Calu3 (cell line): ENCODE measurements around the gene HEBP2. TPM values are rescaled to one million over a fixed set of nuclear protein-coding genes. Genes with fewer than 3 reads are reported as not detected.

Experiments
- BruUV-seq: library from RNA; stranded (reverse); fragments of 400-500 nt; replicated peaks from 2 replicates; lab custom pipeline; 2021; lab: Mats Ljungman, UMichigan
- CTCF ChIA-PET: fragments of 300-600 bp; sonication (Branson Sonifier 250); formaldehyde crosslinking; loops from one replicate; lab custom pipeline; 2022; ENCODE audit warnings: antibody characterized with exemption; lab: Charles Lee
- DNase-seq: peaks from one replicate; pipeline ENCODE4 v3.0.0; 2022
- H3K27ac Mint-ChIP-seq: one replicate; pipeline ENCODE4 v1.8.0; 2022; ENCODE audit warnings: mixed read lengths; ENCODE audit not compliant: unreplicated experiment
- H3K27me3 Mint-ChIP-seq: one replicate; pipeline ENCODE4 v1.8.0; 2022; ENCODE audit warnings: mixed read lengths; ENCODE audit not compliant: unreplicated experiment
- H3K36me3 Mint-ChIP-seq: one replicate; pipeline ENCODE4 v1.8.0; 2022; ENCODE audit warnings: mild to moderate bottlenecking, moderate library complexity, mixed read lengths; ENCODE audit not compliant: insufficient read depth, unreplicated experiment
- H3K4me1 Mint-ChIP-seq: one replicate; pipeline ENCODE4 v1.8.0; 2022; ENCODE audit warnings: mild to moderate bottlenecking, low read depth, mixed read lengths; ENCODE audit not compliant: unreplicated experiment
- H3K4me3 Mint-ChIP-seq: one replicate; pipeline ENCODE4 v1.8.0; 2022; ENCODE audit warnings: mild to moderate bottlenecking, low read depth, moderate library complexity, mixed read lengths; ENCODE audit not compliant: unreplicated experiment
- H3K9me3 Mint-ChIP-seq: one replicate; pipeline ENCODE4 v1.8.0; 2022; ENCODE audit warnings: low read depth, mixed read lengths; ENCODE audit not compliant: unreplicated experiment
- intact Hi-C: fragments of 100-400 bp; cut with micrococcal nuclease; formaldehyde crosslinking; loops from one replicate; pipeline ENCODE4 v1.10.0; 2022; ENCODE audit not compliant: unreplicated experiment
- total RNA-seq: library from RNA; stranded (reverse); gene quantifications from 2 replicates; pipeline ENCODE4 v1.2.3, GENCODE V29; 2022
- TF ChIP-seq, protein P1 (sequence below): fragments of 200-600 bp; IDR thresholded peaks from one replicate; pipeline ENCODE4 v1.8.0; 2022; ENCODE audit warnings: antibody characterized with exemption; ENCODE audit not compliant: unreplicated experiment

HEBP2 gene
- total RNA-seq, 1 experiment from 2014 or later, result 33.4 TPM

DNA sequence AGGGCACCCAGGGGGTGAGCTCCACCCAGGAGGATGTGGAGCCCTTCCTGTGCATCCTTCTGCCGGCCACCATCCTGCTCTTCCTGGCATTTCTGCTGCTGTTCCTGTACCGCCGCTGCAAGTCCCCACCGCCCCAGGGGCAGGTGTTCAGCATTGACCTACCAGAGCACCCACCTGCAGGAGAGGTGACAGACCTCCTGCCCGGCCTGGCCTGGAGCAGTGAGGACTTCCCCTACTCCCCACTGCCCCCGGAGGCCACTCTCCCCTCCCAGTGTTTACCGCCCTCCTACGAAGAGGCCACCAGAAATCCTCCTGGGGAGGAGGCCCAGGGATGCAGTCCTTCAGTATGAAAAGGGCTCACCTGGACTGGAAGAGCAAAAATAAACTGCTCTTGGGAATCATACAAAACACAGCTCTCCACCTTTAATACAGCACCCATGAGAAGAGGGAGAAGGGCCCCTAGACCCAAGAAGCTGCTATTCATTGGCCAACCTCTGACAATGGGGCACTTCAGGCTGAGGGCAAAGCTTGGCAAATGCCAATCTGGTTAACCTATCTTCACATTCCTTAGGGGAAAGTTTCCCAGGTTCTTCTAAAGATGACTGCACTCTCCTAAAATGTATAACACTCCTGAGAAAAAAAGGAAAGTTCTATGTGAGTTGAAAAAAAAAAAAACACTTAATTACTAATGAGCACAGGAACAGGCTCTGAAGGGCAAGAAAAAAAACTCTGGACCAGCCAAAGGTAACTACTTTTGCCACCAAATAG lies 21.3 kb upstream of the HEBP2 start:
- no peaks in the 10 kb centered on the region for H3K4me1 Mint-ChIP-seq
- TF ChIP-seq, protein P1, sequence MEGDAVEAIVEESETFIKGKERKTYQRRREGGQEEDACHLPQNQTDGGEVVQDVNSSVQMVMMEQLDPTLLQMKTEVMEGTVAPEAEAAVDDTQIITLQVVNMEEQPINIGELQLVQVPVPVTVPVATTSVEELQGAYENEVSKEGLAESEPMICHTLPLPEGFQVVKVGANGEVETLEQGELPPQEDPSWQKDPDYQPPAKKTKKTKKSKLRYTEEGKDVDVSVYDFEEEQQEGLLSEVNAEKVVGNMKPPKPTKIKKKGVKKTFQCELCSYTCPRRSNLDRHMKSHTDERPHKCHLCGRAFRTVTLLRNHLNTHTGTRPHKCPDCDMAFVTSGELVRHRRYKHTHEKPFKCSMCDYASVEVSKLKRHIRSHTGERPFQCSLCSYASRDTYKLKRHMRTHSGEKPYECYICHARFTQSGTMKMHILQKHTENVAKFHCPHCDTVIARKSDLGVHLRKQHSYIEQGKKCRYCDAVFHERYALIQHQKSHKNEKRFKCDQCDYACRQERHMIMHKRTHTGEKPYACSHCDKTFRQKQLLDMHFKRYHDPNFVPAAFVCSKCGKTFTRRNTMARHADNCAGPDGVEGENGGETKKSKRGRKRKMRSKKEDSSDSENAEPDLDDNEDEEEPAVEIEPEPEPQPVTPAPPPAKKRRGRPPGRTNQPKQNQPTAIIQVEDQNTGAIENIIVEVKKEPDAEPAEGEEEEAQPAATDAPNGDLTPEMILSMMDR, result no peak
- no peaks in the 10 kb centered on the region for H3K36me3 Mint-ChIP-seq
- H3K27ac Mint-ChIP-seq, result no peak overlapping the region
- no peaks in the 10 kb centered on the region for H3K9me3 Mint-ChIP-seq
- H3K4me3 Mint-ChIP-seq, result no peak overlapping the region
- BruUV-seq, result no TSS peak
- no peaks in the 10 kb centered on the region for H3K27me3 Mint-ChIP-seq
- intact Hi-C loops, result no loop called here
- CTCF ChIA-PET, result interaction anchor here (0.7 kb wide), 1 partner anchor 120 kb away, joined by 3 read pairs; no protein-coding TSS in a partner anchor
- DNase-seq, result no peak

DNA sequence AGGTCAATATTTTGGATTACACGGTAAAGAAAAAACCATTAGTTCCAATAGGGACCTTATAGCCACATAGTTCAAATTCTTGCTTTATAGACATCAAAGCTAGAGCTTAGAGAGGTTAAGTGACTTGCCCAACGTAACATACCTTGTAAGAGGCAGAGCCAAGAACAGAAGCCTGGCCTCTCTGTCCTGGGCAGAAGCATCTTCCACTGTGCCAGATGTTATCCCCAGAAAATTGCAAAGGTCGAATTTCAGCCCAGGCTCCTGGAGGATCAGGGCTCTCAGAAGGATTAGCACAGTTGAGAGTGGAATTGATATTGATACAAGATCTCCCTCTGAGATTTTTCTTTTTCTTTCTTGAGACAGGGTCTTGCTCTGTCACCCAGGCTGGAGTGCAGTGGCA lies 20.2 kb upstream of the HEBP2 start:
- no peak for DNase-seq
- no peaks in the 10 kb centered on the region for H3K4me1 Mint-ChIP-seq
- no TSS peak for BruUV-seq
- no peak overlapping the region for H3K4me3 Mint-ChIP-seq
- H3K36me3 Mint-ChIP-seq, result no peaks in the 10 kb centered on the region
- no peaks in the 10 kb centered on the region for H3K27me3 Mint-ChIP-seq
- intact Hi-C loops, result no loop called here
- no peak overlapping the region for H3K27ac Mint-ChIP-seq
- no peaks in the 10 kb centered on the region for H3K9me3 Mint-ChIP-seq
- TF ChIP-seq, protein P1, result no peak
- CTCF ChIA-PET, result no interaction called here

DNA sequence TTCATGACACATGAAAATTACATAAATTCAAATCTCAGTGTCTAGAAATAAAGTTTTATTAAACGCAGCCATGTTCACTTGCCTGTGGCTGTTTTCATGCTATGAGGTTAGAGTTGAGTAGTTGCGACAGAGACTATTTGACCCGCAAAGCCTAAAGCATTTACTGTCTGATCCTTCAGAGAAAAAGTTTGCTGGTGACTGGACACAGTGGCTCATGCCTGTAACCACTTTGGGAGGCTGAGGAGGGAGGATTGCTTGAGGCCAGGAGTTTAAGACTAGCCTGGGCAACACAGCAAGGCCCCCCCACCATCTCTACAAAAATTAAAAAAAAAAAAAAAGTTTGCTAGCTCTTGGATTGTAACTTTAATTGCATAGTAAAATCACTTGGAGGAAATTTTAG lies 17.1 kb upstream of the HEBP2 start:
- Mint-ChIP-seq H3K9me3 (no peaks in the 10 kb centered on the region), H3K27me3 (no peaks in the 10 kb centered on the region), H3K36me3 (no peaks in the 10 kb centered on the region), H3K27ac (no peak overlapping the region), H3K4me1 (no peaks in the 10 kb centered on the region), H3K4me3 (no peak overlapping the region)
- TF ChIP-seq, protein P1, result no peak
- DNase-seq, result no peak
- CTCF ChIA-PET, result no interaction called here
- intact Hi-C loops, result no loop called here
- BruUV-seq, result no TSS peak

DNA sequence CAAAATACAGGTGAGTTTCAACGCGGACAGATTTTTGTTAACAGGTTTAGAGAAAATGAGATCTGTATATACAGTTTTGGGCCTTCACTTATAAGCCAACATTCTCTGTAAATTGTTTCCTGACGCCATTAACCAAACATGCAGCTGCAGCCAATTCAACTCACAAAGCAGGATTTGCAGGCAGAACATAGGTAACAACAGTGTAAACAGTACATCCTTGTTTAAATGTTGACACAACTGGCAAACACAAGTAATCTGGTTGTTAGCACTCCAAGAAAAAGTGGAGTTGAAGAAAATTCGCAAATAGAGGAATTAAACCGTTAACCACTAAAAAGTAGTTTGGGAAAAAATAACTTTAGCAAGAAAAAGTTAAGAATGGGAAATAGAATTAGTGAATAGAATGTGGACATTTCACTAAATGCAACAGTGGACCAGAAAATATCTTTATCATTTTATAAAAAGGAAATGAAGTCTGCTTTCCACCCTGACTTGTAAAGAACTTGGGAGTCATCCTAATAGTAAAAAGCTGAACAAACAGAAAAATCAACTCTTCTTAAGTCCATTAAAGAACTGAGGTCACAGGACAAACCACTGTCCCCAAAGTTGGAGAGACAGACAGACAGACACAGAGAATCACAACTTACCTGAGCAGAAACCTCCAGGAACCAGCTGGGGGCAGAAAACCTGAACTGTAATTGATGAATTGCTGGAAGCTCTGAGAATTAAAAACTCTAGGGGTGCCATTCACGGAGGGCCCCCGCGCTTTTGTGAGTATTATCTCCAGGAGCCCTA lies 16.2 kb upstream of the HEBP2 start:
- Mint-ChIP-seq H3K9me3 (no peaks in the 10 kb centered on the region), H3K36me3 (no peaks in the 10 kb centered on the region), H3K27ac (no peak overlapping the region), H3K27me3 (no peaks in the 10 kb centered on the region), H3K4me1 (no peaks in the 10 kb centered on the region), H3K4me3 (no peak overlapping the region)
- BruUV-seq, result no TSS peak
- TF ChIP-seq, protein P1, result no peak
- CTCF ChIA-PET, result no interaction called here
- no peak for DNase-seq
- intact Hi-C loops, result no loop called here
